ENCODE data around the gene ZNF425.
"Not testable (repeated sequence)": the region's sequence is repeated elsewhere in the genome, so short reads cannot be mapped to it uniquely, and the experiment has no call there.

Gene ZNF425

GRCh38 chr7:149133028-149133710, 7.0 kb upstream of the ZNF425 start:
- no peak for DNase-seq

DNA sequence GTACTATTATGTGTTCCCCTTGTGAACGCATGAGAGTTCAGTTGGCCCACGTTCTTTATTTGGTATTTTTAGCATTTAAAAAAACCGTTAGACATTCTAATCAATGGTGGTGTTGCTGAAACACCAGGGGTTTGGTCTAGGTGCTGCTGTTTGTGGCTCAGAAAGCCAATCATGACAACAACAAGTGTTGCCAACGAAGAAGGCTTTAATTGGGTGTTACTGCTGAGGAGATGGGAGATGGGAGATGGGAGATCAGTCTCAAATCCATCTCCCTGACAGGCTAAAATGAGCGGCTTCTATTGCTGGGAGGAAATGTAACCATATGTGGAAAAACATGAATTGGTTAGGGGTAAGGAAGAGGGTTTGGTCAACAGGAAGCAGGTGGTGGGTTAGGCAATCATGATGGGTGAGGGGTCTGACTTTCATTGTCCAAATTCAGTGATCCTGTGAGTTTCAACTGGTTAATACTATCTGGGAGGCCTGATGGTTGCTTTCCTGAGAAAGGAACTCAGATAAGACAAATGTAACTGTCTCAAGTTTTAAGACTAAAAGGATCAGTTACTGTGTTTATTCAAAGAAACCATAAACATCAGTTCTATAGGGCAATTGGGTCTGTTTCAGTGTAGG, 4.6 kb upstream of the ZNF425 start:
- no peak for DNase-seq

- peak; percentile 92 for DNase-seq
Measured at GRCh38 chr7:149126662-149127266, 640 bp upstream of the ZNF425 start.

DNA sequence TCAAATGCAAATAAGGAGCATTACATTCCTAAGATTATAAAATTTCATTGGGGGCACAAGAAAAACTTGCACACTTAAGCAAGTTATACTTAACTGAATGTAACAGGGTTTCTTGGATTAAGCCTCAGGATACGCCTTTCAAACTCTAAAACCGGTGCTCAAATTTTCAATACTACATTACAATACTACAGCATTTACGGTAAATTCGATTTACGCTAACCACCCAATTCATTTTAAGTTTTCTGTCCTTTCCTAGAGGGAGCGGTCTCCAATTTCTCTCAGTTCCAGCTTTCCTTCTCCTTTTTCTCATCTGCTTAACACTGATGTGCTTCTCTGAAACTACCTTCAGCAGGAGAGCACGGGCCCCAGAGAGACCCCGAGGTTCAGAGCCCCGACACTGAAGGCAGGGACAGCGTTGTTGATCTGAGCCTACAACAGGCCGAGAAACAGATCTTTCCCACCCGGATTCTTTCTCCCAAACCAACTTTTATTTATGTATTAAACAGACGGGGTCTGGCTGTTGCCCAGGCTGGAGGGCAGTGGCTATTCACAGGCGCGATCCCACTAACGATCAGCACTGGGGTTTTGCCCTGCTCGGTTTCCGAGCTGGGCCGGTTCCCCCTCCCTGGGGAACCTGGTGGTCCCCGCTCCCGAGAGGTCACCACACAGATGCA, 798 bp downstream of the ZNF425 start:
- DNase-seq: no peak

GRCh38 chr7:149109969-149110368, 16.2 kb downstream of the ZNF425 start:
- no peak for DNase-seq

DNA sequence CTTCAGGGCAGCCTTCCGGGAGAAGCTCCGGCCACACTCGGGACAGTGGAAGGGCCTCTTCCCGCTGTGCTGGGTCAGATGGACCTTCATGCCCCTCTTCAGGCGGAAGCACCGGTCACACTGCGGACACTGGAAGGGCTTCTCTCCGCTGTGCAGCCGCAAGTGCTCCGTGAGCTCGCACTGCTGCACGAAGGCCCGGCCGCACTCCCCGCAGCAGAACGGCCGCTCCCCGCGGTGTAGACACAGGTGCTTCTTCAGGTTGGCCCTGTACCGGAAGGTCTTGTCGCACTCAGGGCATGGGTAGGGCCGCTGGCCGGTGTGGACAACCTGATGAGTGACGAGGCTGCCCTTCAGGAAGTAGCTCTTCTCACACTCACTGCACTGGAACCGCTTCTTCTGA, 21.4 kb downstream of the ZNF425 start:
- DNase-seq: no peak

GRCh38 chr7:149104214-149104613, 21.9 kb downstream of the ZNF425 start:
- DNase-seq: no peak

GRCh38 chr7:149103424-149103823, 22.7 kb downstream of the ZNF425 start:
- DNase-seq: no peak

DNA sequence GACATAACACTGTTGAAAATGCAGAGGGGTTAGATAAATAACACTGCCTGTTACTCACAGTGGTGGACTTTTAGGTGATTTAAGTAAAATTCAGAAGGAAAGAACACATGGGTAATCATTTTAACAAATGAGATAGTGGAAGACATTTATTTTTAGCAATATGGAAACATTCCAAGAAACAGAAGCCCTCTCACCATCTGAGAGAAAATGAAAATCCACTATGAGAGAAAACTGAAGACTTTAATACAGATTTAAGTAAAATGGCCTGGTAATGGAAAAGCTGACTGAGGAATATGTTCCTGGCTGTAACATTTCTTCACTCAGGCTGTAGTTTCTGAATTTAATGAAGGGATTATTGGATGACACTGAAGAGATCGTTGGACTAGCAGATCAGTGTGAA, 23.5 kb downstream of the ZNF425 start:
- DNase-seq: no peak

DNA sequence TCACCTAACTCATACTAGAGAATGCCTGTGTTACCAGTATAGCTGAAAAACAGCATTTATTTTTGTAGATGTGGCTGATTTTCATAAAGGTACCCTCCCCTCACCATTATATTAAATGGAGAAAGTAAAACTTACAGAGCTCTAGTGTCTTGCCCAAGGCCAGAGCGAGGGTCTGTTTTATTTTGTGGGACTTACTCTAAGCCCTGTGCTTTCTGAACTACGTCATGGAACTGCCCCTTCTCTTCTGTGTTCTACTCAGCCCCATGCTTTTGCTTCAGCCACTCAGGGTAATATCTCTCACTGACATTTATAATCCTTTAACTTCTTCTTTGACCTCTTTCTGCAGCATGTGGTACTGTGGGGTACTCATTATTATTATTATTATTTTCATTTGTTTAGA, 25.3 kb downstream of the ZNF425 start:
- no peak for DNase-seq

GRCh38 chr7:149099058-149099457, 27.1 kb downstream of the ZNF425 start:
- no peak for DNase-seq

GRCh38 chr7:149097088-149097487, 29.0 kb downstream of the ZNF425 start:
- DNase-seq: no peak

GRCh38 chr7:149093228-149093627, 32.9 kb downstream of the ZNF425 start:
- DNase-seq: no peak

GRCh38 chr7:149092244-149092643, 33.9 kb downstream of the ZNF425 start:
- not testable (repeated sequence) for DNase-seq

DNA sequence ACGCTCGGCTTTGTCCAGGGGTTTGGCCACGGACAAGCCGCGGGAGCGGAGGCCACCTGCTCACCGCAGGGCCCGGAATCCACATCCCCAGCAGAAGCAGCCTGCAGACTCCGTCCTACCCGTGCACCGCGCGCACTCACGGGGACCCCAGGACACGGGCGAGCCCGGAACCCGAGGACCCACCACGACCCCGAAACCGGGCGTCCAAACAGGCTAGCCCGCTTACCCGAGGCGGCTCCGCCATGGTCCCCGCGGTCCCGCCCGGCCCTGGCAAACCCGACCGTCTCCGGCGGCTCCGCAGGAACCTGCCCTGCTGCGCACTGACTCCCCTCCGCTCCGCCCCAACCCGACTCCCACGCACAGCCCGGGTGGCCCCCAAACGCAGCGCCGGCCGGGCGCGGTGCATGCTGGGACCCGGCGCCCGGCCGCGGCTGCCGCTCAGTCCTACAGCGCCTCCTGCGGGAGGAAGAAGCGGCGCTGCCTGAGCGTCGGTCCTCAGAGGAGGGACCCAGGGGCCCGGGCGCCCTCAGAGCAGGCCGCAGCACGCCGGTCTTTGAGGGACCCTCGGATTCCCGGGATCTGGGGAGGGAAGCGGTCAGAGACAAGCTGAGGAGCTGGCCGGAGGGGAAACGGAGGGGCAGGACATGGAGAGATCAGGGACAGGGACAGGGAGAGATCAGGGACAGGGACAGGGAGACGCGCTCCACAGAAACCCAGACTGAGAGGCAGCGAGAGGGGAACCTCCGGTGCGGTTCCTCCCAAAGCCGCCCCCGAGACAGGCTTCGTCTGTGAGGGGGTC, 35.5 kb downstream of the ZNF425 start, which contains the start of gene ZNF786:
TSS of gene ZNF786 (minus strand) at position 322 of the 799 bp plus-strand sequence. CDS start at position 244, 78 bp downstream.
- peak; percentile 99 for DNase-seq

- no peak for DNase-seq
Measured at GRCh38 chr7:149087376-149087775, 38.7 kb downstream of the ZNF425 start.

DNA sequence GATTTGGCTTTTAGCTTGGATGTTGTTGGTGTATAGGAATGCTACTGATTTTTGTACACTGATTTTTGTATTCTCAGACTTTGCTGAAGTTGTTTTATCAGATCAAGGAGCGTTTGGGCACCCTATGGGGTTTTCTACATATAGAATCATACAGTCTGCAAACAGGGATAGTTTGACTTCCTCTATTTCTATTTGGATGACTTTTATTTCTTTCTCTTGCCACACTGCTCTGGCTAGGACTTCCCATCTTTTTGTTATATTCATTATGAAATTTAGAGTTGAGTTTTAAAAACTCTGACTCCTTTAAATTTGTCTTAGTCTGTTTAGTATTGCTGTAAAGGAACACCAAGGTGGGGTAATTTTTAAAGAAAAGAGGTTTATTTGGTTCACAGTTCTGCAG, 40.3 kb downstream of the ZNF425 start:
- DNase-seq: no peak

DNA sequence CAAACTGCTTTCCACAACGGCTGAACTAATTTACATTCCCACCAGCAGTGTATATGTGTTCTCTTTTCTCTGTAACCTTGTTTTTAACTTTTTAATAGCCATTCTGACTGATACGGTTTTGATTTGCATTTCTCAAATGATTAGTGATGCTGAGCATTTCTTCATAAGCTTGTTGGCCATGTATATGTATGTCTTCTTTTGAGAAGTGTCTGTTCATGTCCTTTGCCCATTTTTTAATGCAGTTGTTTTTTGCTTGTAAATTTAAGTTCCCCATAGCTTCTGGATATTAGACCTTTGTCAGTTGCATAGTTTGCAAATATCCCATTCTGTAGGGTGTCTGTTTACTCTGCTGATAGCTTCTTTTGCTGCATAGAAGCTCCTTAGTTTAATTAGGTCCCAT, 41.7 kb downstream of the ZNF425 start:
- DNase-seq: no peak

DNA sequence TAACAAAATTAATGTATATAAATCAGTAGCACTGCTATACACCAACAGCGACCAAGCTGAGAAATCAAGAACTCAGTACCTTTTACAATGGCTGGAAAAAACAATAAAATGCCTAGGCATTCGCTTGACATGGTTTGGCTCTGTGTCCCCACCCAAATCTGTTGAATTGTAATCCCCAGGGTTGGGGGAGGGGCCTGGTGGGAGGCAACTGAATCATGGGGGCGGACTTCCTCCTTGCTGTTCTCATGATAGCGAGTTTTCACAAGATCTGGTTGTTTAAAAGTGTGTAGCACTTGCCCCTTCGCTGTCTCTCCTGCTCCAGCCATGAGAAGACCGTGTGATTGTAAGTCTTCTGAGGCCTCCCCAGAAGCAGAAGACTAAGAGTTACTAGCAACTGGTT, 44.2 kb downstream of the ZNF425 start:
- no peak for DNase-seq

DNA sequence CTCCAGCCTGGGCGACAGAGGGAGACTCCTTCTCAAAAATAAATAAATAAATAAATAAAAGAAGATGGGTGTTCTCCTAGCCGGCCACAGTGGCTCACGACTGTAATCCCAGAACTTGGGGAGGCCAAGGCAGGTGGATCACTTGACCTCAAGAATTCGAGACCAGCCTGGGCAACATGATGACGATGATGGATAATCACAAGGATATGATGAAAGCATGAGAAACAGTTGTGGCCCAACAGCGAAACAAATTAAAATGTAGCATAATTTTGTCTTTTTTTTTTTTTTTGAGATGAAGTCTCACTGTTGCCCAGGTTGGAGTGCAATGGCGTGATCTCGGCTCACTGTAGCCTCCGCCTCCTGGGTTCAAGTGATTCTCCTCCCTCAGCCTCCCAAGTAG, 48.5 kb downstream of the ZNF425 start:
- no peak for DNase-seq

DNA sequence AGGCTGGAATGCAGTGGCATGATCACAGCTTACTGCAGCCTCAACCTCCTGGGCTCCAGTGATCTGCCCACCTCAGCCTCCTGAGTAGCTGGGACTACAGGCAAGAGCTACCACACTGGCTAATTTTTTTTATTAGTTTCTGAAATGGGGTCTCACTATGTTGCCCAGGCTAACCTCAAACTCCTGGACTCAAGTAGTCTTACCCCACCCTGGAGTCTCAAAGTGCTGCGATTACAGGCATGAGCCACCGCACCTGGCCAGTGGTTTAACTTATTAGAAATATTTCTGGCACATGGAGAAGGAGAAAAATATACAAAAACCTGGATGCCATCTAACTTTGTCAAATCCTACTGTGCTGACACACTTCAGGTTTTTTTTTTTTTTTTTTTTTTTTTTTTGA, 50.8 kb downstream of the ZNF425 start:
- no peak for DNase-seq

DNA sequence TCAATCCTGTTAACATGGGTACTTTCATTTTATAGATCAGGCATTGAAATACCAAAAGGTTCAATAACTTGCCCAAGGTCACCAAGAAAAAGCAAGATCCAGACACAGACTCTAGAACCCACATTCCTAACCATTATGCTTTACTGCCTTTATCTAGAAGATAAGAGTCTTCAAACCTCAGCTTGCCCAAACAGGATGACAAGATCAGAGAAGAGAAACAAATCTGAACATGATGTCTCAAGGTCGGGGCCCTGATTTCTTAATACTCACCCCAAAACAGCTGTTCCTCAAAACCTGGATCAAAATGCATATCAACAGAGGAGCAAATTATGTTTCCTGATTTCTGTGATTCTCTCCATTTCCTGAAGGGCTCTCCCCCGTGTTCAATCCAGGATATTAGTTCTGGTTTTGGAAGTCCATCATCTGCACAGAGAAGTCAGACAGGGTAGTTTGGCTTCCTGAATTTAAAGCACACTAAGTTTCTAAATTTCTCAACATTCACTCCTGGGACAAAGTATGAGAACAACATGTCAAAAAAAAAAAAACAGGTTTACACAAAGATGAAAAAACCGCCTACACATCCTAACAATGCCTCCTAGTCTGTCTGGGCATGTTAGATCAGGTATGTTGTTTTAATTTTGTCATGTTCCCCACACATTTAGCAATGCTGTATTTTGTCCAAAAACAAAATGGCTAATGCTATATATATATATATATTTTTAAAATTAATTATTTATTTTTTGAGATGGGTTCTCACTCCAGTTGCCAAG, 51.8 kb downstream of the ZNF425 start:
- no peak for DNase-seq

Measured in right kidney (tissue), 1 donor.